GM12878 (cell line): ENCODE measurements around the gene DAD1. TPM values are rescaled to one million over a fixed set of nuclear protein-coding genes. Genes with fewer than 3 reads are reported as not detected.

ENCODE experiments used
- ASH2L ChIP-seq: fragments of 300-600, 200-600 bp; sonication (generic); IDR thresholded peaks from 2 replicates; pipeline ENCODE4 v1.6.1; 2017; ENCODE audit warnings: low read depth, mild to moderate bottlenecking, borderline replicate concordance
- ATF3 ChIP-seq: IDR thresholded peaks from 2 replicates; pipeline ENCODE4 v1.6.1; 2011; ENCODE audit warnings: low read depth, mild to moderate bottlenecking, low read length, moderate library complexity, borderline replicate concordance; ENCODE audit errors: extremely low read depth
- BCLAF1 ChIP-seq: fragments of 450-650 bp; IDR thresholded peaks from 2 replicates; pipeline ENCODE4 v1.6.1; 2017; ENCODE audit warnings: antibody characterized with exemption, mild to moderate bottlenecking, moderate library complexity
- CBFB ChIP-seq: IDR thresholded peaks from 2 replicates; pipeline ENCODE4 v1.6.1; 2016; ENCODE audit warnings: antibody characterized with exemption, low read depth
- EED ChIP-seq: sonication (generic); IDR thresholded peaks from 2 replicates; pipeline ENCODE4 v1.6.1; 2016; ENCODE audit warnings: antibody characterized with exemption, low read depth
- FOS ChIP-seq: IDR thresholded peaks from 3 replicates; pipeline ENCODE4 v1.6.1; 2011; ENCODE audit warnings: borderline replicate concordance; ENCODE audit not compliant: insufficient read length; ENCODE audit errors: extremely low read depth
- FOXK2 ChIP-seq: fragments of 450-650 bp; IDR thresholded peaks from 2 replicates; pipeline ENCODE4 v1.6.1; 2017; ENCODE audit warnings: mild to moderate bottlenecking, moderate library complexity
- LARP7 ChIP-seq: fragments of 450-650 bp; IDR thresholded peaks from 2 replicates; pipeline ENCODE4 v1.6.1; 2017; ENCODE audit warnings: mild to moderate bottlenecking
- POU2F2 ChIP-seq: IDR thresholded peaks from 3 replicates; pipeline ENCODE4 v1.6.1; 2011; ENCODE audit warnings: low read depth, mild to moderate bottlenecking, low read length, borderline replicate concordance
- RBBP5 ChIP-seq: fragments of 200-600 bp; sonication (generic); conservative IDR thresholded peaks from 2 replicates; pipeline ENCODE4 v1.6.1; 2016
- RCOR1 ChIP-seq: conservative IDR thresholded peaks from 2 replicates; pipeline ENCODE4 v1.6.1; 2012; ENCODE audit warnings: low read depth, low read length, improper control_type of control experiment
- RFX5 ChIP-seq: IDR thresholded peaks from 2 replicates; pipeline ENCODE4 v1.6.1; 2011; ENCODE audit warnings: low read depth, low read length, improper control_type of control experiment
- RUNX3 ChIP-seq: IDR thresholded peaks from 2 replicates; pipeline ENCODE4 v1.6.1; 2012; ENCODE audit warnings: low read length, inconsistent platforms
- SIN3A ChIP-seq: IDR thresholded peaks from 2 replicates; pipeline ENCODE4 v1.6.1; 2012; ENCODE audit warnings: low read depth, low read length, improper control_type of control experiment
- SMAD5 ChIP-seq: IDR thresholded peaks from 2 replicates; pipeline ENCODE4 v1.6.1; 2016; ENCODE audit warnings: antibody characterized with exemption, low read depth
- SUPT20H ChIP-seq: IDR thresholded peaks from 2 replicates; pipeline ENCODE4 v1.6.1; 2011; ENCODE audit warnings: low read depth, mild to moderate bottlenecking, low read length, moderate library complexity, borderline replicate concordance; ENCODE audit not compliant: control insufficient read depth
- WRNIP1 ChIP-seq: IDR thresholded peaks from 2 replicates; pipeline ENCODE4 v1.6.1; 2011; ENCODE audit warnings: low read depth, low read length, improper control_type of control experiment, borderline replicate concordance
- ZNF622 ChIP-seq: fragments of 450-650 bp; IDR thresholded peaks from 2 replicates; pipeline ENCODE4 v1.6.1; 2017; ENCODE audit warnings: mild to moderate bottlenecking, inconsistent platforms
- ZZZ3 ChIP-seq: IDR thresholded peaks from 2 replicates; pipeline ENCODE4 v1.6.1; 2011; ENCODE audit warnings: low read depth; ENCODE audit not compliant: control insufficient read depth, insufficient read length
- polyA plus RNA-seq, 11 experiments: library from polyadenylated mRNA; depleted of rRNA in 4 of 11; unstranded in 6 of 11; stranded (reverse) in 5 of 11; fragments of >200 nt; fragmentation: Nextera tagmentation in 4 of 11; fragmentation: Illumina TruSeq in 1 of 11; extraction: Ambion mirVana in 4 of 11; extraction: Trizol in 1 of 11; gene quantifications; 1 replicate in 1 of 11; 2 replicates in 10 of 11; pipeline versions ENCODE4 v1.2.1 to v1.2.3, GENCODE V29; 2011 to 2016; ENCODE audit warnings: inconsistent platforms in 2 of 11, missing spikeins in 2 of 11, low read depth in 1 of 11
- total RNA-seq, 4 experiments: library from RNA; depleted of rRNA in 3 of 4; stranded (reverse); fragments of >200 nt in 3 of 4; fragmentation: Illumina TruSeq in 1 of 4; extraction: Trizol in 1 of 4; gene quantifications; 2 replicates each; pipeline versions ENCODE4 v1.2.1 to v1.2.3, GENCODE V29; 2013 to 2021
- TF ChIP-seq, protein P1 (sequence below): fragments of 450-650 bp; formaldehyde crosslinking; IDR thresholded peaks from 2 replicates; pipeline ENCODE4 v1.4.0; 2022; ENCODE audit warnings: mild to moderate bottlenecking, moderate library complexity
- TF ChIP-seq, protein P2 (sequence below): fragments of 450-650 bp; formaldehyde crosslinking; IDR thresholded peaks from 2 replicates; pipeline ENCODE4 v1.5.0; 2022; ENCODE audit warnings: mild to moderate bottlenecking, missing genetic modification characterization

Gene DAD1
- total and polyA plus RNA-seq, 10 of the 15 experiments (the other 5 are each of a cell fraction or from before 2014, with no cell fraction given): 161 to 920 (median 319) TPM

DNA sequence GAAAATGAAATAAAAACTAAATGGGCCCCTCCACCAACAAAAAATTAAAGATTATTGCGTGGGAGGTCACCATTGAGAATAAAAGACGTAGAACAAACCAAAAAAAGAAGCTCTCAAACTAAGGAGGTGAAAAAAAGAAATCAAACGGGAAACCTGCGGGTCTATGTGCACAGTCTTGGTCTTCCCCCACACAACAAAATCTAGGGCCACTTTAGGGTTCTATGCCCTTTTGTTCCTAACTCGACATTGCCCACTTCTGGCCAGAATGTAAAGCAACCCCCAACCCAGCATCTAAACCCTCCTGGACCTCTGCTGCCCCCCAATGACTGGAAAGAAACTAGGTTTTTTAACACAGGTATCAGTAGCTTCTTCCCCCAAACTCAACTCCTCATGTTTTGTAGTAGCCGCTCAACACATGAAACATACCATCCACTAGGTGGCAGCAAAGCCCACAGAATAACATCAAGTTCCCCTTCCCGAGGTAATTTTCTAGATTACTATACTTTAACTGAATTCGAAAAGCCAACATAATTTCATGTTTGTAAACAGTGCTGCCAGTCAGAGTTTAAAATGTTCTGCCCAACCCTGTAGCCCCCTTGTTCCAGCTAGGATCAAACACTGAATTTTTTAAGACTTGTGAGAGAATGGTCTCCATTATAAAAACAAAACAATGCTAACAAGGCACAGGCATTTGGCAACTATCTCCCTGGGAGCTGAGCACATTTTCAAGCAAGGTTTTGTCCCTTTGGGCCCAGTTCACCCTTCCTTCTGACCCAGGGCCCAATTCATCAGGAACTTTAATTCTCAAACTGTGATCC, 18.7 kb downstream of the DAD1 start (continued):
- TF ChIP-seq POU2F2: peak; percentile 94
- TF ChIP-seq SMAD5: 0 out of 2 replicates have a peak, but pooled peaks have one; percentile 19
- no peak for TF ChIP-seq RFX5
- no peak for TF ChIP-seq ZNF622
- no peak for TF ChIP-seq BCLAF1
- peak; percentile 65; the same call in 1 of the 2 replicates for TF ChIP-seq ATF3
- peak; percentile 81 for TF ChIP-seq CBFB
- no peak; the same call in 1 of the 2 replicates for TF ChIP-seq FOXK2
- TF ChIP-seq FOS: no peak
- TF ChIP-seq SUPT20H: no peak
- no peak for TF ChIP-seq ZZZ3
- peak; percentile 81 for TF ChIP-seq EED
- peak; percentile 92; the same call in 1 of the 2 replicates for TF ChIP-seq WRNIP1
- TF ChIP-seq, protein P1, sequence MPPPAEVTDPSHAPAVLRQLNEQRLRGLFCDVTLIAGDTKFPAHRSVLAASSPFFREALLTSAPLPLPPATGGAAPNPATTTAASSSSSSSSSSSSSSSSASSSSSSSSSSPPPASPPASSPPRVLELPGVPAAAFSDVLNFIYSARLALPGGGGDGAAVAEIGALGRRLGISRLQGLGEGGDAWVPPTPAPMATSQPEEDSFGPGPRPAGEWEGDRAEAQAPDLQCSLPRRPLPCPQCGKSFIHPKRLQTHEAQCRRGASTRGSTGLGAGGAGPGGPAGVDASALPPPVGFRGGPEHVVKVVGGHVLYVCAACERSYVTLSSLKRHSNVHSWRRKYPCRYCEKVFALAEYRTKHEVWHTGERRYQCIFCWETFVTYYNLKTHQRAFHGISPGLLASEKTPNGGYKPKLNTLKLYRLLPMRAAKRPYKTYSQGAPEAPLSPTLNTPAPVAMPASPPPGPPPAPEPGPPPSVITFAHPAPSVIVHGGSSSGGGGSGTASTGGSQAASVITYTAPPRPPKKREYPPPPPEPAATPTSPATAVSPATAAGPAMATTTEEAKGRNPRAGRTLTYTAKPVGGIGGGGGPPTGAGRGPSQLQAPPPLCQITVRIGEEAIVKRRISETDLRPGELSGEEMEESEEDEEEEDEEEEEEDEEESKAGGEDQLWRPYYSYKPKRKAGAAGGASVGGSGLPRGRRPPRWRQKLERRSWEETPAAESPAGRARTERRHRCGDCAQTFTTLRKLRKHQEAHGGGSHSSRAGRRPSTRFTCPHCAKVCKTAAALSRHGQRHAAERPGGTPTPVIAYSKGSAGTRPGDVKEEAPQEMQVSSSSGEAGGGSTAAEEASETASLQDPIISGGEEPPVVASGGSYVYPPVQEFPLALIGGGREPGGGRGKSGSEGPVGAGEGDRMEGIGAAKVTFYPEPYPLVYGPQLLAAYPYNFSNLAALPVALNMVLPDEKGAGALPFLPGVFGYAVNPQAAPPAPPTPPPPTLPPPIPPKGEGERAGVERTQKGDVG: no peak
- peak; percentile 64; the same call in 1 of the 2 replicates for TF ChIP-seq LARP7
- TF ChIP-seq RCOR1: no peak
- peak; percentile 86 for TF ChIP-seq RUNX3
- TF ChIP-seq SIN3A: no peak
- TF ChIP-seq RBBP5: no peak
- TF ChIP-seq, protein P2, sequence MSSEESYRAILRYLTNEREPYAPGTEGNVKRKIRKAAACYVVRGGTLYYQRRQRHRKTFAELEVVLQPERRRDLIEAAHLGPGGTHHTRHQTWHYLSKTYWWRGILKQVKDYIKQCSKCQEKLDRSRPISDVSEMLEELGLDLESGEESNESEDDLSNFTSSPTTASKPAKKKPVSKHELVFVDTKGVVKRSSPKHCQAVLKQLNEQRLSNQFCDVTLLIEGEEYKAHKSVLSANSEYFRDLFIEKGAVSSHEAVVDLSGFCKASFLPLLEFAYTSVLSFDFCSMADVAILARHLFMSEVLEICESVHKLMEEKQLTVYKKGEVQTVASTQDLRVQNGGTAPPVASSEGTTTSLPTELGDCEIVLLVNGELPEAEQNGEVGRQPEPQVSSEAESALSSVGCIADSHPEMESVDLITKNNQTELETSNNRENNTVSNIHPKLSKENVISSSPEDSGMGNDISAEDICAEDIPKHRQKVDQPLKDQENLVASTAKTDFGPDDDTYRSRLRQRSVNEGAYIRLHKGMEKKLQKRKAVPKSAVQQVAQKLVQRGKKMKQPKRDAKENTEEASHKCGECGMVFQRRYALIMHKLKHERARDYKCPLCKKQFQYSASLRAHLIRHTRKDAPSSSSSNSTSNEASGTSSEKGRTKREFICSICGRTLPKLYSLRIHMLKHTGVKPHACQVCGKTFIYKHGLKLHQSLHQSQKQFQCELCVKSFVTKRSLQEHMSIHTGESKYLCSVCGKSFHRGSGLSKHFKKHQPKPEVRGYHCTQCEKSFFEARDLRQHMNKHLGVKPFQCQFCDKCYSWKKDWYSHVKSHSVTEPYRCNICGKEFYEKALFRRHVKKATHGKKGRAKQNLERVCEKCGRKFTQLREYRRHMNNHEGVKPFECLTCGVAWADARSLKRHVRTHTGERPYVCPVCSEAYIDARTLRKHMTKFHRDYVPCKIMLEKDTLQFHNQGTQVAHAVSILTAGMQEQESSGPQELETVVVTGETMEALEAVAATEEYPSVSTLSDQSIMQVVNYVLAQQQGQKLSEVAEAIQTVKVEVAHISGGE (CRISPR knock-in tag): peak; percentile 86
- TF ChIP-seq ASH2L: no peak
